ENCODE results near the gene TM9SF4. TPM values are rescaled to one million over a fixed set of nuclear protein-coding genes. Genes with fewer than 3 reads are reported as not detected.

The TM9SF4 gene
- total RNA-seq, 2 experiments from 2014 or later, result 22.4 to 24.5 TPM

DNA sequence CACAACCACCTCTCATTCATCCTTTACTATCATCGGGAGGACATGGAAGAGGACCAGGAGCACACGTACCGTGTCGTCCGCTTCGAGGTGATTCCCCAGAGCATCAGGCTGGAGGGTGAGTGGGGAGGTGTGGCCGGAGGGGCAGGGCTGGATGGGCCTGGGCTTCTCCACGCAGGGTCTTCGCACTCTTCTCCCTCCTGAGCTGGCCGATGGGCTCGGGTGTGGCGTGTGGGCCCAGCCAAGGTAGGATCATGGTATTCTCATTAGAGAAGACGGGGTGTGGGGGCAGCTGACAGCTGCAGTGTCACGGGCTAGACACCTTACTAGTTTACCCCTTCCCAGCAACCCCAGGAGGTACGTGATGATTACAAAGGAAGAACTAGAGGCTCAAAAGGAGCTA is 33.5 kb downstream of the TM9SF4 start:
- H3K4me3 ChIP-seq (ENCODE audit: low read length), result no peak overlapping the region
- intact Hi-C loops (cut with DNase I, micrococcal nuclease), result no loop called here
- H3K36me3 ChIP-seq (ENCODE audit: insufficient read depth, low read length), result peaks cover 87% of the 10 kb centered on the region
- no peak for DNase-seq
- H3K4me1 Mint-ChIP-seq (ENCODE audit: low read depth), result no peaks in the 10 kb centered on the region
- TF ChIP-seq, protein P1, sequence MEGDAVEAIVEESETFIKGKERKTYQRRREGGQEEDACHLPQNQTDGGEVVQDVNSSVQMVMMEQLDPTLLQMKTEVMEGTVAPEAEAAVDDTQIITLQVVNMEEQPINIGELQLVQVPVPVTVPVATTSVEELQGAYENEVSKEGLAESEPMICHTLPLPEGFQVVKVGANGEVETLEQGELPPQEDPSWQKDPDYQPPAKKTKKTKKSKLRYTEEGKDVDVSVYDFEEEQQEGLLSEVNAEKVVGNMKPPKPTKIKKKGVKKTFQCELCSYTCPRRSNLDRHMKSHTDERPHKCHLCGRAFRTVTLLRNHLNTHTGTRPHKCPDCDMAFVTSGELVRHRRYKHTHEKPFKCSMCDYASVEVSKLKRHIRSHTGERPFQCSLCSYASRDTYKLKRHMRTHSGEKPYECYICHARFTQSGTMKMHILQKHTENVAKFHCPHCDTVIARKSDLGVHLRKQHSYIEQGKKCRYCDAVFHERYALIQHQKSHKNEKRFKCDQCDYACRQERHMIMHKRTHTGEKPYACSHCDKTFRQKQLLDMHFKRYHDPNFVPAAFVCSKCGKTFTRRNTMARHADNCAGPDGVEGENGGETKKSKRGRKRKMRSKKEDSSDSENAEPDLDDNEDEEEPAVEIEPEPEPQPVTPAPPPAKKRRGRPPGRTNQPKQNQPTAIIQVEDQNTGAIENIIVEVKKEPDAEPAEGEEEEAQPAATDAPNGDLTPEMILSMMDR (IDR thresholded peaks at IDR 0.05), result no peak
- ChIA-PET POLR2A (no interaction called here), CTCF (no interaction called here)
- H3K27me3 ChIP-seq (ENCODE audit: control insufficient read depth in 1 of 2, insufficient read depth in 2 of 2, low read length in 2 of 2), result no peaks in the 10 kb centered on the region
- no peaks in the 10 kb centered on the region for H3K9me3 ChIP-seq (ENCODE audit: control insufficient read depth in 1 of 2, insufficient read depth in 1 of 2, low read length in 2 of 2)
- no peak overlapping the region for H3K4me3 Mint-ChIP-seq
- H3K9me3 Mint-ChIP-seq, result no peaks in the 10 kb centered on the region
- H3K27me3 Mint-ChIP-seq, result no peaks in the 10 kb centered on the region
- H3K27ac ChIP-seq (ENCODE audit: low read depth in 1 of 2, low read length in 2 of 2), result no peak overlapping the region
- no peak overlapping the region for H3K27ac Mint-ChIP-seq
- peaks cover 88% of the 10 kb centered on the region for H3K36me3 Mint-ChIP-seq (ENCODE audit: low read depth)
- ATAC-seq (ENCODE audit: poor library complexity), result no peak
- H3K4me1 ChIP-seq (ENCODE audit: insufficient read depth, low read length), result no peaks in the 10 kb centered on the region

DNA sequence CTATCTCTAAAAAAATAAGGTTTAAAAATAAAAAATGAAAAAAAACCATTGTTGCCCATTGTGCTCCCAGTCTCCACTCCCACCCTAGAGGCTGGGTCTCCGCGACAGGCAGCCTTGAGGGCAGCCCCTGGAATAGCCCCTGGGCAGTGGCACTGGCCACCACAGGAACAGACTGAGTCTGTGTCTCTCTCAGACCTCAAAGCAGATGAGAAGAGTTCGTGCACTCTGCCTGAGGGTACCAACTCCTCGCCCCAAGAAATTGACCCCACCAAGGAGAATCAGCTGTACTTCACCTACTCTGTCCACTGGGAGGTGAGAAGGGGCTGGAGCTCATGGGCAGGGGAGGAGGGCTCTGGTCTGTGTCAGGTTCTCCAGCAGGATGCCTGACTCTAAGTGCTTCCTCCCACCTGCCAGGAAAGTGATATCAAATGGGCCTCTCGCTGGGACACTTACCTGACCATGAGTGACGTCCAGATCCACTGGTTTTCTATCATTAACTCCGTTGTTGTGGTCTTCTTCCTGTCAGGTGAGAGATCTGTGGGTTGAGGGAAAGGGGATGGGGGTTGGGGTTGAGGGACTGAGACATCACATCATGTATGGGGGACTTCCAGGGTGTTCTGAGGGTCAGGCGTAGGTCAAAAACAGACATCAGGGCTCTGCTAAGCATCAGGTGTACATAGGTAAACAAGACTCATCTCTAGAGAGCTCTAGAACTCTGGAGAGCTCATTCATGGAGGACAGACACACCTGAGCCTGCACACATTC is 35.6 kb downstream of the TM9SF4 start:
- TF ChIP-seq, protein P1 (IDR thresholded peaks at IDR 0.05), result no peak
- no peak for DNase-seq
- Histone ChIP-seq H3K4me3 (ENCODE audit: low read length) (no peak overlapping the region), H3K27ac (ENCODE audit: low read depth in 1 of 2, low read length in 2 of 2) (no peak overlapping the region), H3K27me3 (ENCODE audit: control insufficient read depth in 1 of 2, insufficient read depth in 2 of 2, low read length in 2 of 2) (no peaks in the 10 kb centered on the region), H3K9me3 (ENCODE audit: control insufficient read depth in 1 of 2, insufficient read depth in 1 of 2, low read length in 2 of 2) (no peaks in the 10 kb centered on the region), H3K36me3 (ENCODE audit: insufficient read depth, low read length) (peaks cover 79% of the 10 kb centered on the region), H3K4me1 (ENCODE audit: insufficient read depth, low read length) (no peaks in the 10 kb centered on the region)
- ChIA-PET POLR2A (no interaction called here), CTCF (no interaction called here)
- H3K9me3 Mint-ChIP-seq, result no peaks in the 10 kb centered on the region
- intact Hi-C loops (cut with DNase I, micrococcal nuclease), result no loop called here
- H3K27ac Mint-ChIP-seq, result no peak overlapping the region
- no peaks in the 10 kb centered on the region for H3K4me1 Mint-ChIP-seq (ENCODE audit: low read depth)
- ATAC-seq (ENCODE audit: poor library complexity), result no peak
- peaks cover 90% of the 10 kb centered on the region for H3K36me3 Mint-ChIP-seq (ENCODE audit: low read depth)
- no peak overlapping the region for H3K4me3 Mint-ChIP-seq
- H3K27me3 Mint-ChIP-seq, result no peaks in the 10 kb centered on the region

DNA sequence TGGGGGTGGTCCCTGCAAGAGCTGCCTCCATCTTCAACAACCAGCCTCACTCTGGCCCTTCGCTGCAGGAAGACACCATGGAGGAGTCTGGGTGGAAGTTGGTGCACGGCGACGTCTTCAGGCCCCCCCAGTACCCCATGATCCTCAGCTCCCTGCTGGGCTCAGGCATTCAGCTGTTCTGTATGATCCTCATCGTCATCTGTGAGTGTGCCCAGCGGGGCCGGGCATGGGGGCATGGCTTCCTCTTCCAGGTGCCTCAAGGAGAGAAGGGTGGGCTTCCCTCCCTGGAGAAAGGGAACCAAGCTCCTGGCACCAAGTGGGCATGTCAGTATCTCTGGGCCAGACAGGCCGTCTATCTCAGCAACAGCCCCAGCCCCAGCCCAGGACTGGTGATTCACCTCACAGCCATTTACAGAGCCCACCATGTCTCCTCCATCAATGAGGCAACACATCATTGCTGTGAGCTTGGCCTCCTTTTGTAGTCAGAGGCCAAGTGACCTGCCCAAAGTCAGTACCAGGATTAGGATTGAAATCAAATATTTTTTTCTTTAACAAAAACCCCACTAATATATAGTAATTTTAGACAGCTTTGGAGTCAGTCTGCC is 40.2 kb downstream of the TM9SF4 start:
- ChIA-PET POLR2A (no interaction called here), CTCF (no interaction called here)
- H3K27me3 ChIP-seq (ENCODE audit: control insufficient read depth in 1 of 2, insufficient read depth in 2 of 2, low read length in 2 of 2), result no peaks in the 10 kb centered on the region
- Mint-ChIP-seq H3K4me3 (no peak overlapping the region), H3K27ac (no peak overlapping the region), H3K36me3 (ENCODE audit: low read depth) (peaks cover 79% of the 10 kb centered on the region), H3K4me1 (ENCODE audit: low read depth) (no peaks in the 10 kb centered on the region), H3K9me3 (no peaks in the 10 kb centered on the region), H3K27me3 (no peaks in the 10 kb centered on the region)
- DNase-seq (no peak), ATAC-seq (ENCODE audit: poor library complexity) (no peak)
- no peaks in the 10 kb centered on the region for H3K9me3 ChIP-seq (ENCODE audit: control insufficient read depth in 1 of 2, insufficient read depth in 1 of 2, low read length in 2 of 2)
- peaks cover 69% of the 10 kb centered on the region for H3K36me3 ChIP-seq (ENCODE audit: insufficient read depth, low read length)
- no peak overlapping the region for H3K4me3 ChIP-seq (ENCODE audit: low read length)
- no peaks in the 10 kb centered on the region for H3K4me1 ChIP-seq (ENCODE audit: insufficient read depth, low read length)
- TF ChIP-seq, protein P1 (IDR thresholded peaks at IDR 0.05), result no peak
- no peak overlapping the region for H3K27ac ChIP-seq (ENCODE audit: low read depth in 1 of 2, low read length in 2 of 2)
- intact Hi-C loops (cut with DNase I, micrococcal nuclease), result no loop called here

Data from CD4-positive, alpha-beta T cell (primary cell).